ENCODE measurements around the gene TBL1X. TPM values are rescaled to one million over a fixed set of nuclear protein-coding genes. Genes with fewer than 3 reads are reported as not detected.

TBL1X gene
- polyA plus RNA-seq, 3 donors = 4.2 to 11.0 (median 10.9) TPM

DNA sequence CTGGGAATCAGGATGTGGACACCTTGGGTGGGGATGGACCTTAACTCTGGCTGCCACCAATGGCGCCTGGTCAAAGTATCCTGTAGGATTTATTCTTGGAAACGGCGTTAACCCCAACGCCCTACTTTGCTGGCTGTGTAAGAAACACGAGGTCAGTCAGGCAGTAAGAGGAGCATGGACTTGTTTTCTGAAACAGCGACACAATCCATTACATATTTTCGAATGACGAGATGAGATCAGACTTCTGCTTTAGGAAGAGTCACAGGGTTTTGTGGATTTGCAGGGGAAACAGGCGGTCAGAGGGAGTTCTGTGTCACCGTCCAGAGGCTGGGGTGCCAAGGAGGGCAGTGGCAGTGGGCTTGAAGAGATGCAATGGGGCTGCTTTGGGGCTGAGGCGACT lies 92.2 kb downstream of the TBL1X start:
- WGBS, 3 donors = 80 to 84% (median 82%) methylated on average over 11 of the region's 11 CpGs
- no peak overlapping the region for H3K27ac ChIP-seq (ENCODE audit: low read depth, low read length)

GRCh38 chrX:9557521-9557920 lies 92.7 kb downstream of the TBL1X start:
- WGBS, 3 donors = 42 to 94% (median 80%) methylated on average over 5 of the region's 5 CpGs
- H3K27ac ChIP-seq (ENCODE audit: low read depth, low read length) = no peak overlapping the region

GRCh38 chrX:9558615-9559014 lies 93.8 kb downstream of the TBL1X start:
- H3K27ac ChIP-seq (ENCODE audit: low read depth, low read length) = no peak overlapping the region
- 49 to 60% (median 56%) methylated on average over 4 of the region's 4 CpGs for WGBS, 3 donors

- 88 to 99% (median 96%) methylated on average over 9 of the region's 9 CpGs for WGBS, 3 donors
These were observed 95.4 kb downstream of the TBL1X start for GRCh38 chrX:9560219-9560618.

GRCh38 chrX:9561199-9561598 lies 96.3 kb downstream of the TBL1X start:
- no peak overlapping the region for H3K27ac ChIP-seq (ENCODE audit: low read depth, low read length)
- 89 to 97% (median 96%) methylated on average over 5 of the region's 5 CpGs for WGBS, 3 donors

More at GRCh38 chrX:9560219-9560618, 95.4 kb downstream of the TBL1X start:
- no peak overlapping the region for H3K27ac ChIP-seq (ENCODE audit: low read depth, low read length)

DNA sequence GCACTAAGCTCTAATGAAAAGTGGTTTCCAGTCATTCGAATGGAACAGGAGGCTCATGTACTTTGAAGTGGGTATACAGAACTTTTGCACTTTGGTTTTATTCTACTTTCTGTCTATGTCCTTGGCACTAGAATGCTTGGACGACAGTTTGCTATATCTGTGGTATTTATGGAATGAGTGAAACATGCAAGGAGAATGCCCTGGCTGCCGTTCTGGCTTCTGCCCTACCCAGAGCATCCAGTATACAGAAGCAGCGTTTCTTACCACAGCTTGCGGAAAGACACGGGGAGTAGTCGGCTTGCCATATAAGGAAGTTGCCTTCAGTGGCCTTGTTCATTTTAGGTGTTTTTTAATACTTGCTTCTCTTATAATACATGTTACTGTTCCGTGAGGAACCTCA lies 98.0 kb downstream of the TBL1X start:
- no peak overlapping the region for H3K27ac ChIP-seq (ENCODE audit: low read depth, low read length)
- 75 to 79% (median 78%) methylated on average over 8 of the region's 8 CpGs for WGBS, 3 donors

DNA sequence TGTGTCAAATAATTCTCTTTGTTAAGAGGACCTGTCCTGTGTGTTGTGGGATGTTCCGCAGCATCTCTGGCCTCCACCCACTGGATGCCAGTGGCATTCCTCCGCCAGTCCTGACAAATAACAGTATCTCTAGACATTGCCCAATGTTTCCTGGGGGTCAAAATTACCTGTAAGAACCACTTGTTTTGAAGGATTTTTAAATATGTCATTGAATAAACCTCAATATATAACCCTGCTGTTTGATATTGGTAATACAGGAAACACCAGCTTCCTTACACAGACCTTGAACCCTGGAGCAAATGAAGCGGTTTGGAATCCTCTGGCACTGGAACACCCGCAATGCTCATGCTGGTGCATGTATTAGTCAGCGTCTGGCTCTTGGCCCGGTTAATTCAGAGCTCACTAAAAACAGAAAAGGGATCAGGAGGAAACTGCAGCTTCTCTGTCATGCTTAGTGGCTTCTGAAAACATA lies 101.3 kb downstream of the TBL1X start:
- 17 to 36% (median 25%) methylated on average over 6 of the region's 6 CpGs for WGBS, 3 donors
- no peak overlapping the region for H3K27ac ChIP-seq (ENCODE audit: low read depth, low read length)

GRCh38 chrX:9569876-9570301 lies 105.0 kb downstream of the TBL1X start:
- 44 to 80% (median 59%) methylated on average over 10 of the region's 10 CpGs for WGBS, 3 donors
- H3K27ac ChIP-seq (ENCODE audit: low read depth, low read length) = no peak overlapping the region

DNA sequence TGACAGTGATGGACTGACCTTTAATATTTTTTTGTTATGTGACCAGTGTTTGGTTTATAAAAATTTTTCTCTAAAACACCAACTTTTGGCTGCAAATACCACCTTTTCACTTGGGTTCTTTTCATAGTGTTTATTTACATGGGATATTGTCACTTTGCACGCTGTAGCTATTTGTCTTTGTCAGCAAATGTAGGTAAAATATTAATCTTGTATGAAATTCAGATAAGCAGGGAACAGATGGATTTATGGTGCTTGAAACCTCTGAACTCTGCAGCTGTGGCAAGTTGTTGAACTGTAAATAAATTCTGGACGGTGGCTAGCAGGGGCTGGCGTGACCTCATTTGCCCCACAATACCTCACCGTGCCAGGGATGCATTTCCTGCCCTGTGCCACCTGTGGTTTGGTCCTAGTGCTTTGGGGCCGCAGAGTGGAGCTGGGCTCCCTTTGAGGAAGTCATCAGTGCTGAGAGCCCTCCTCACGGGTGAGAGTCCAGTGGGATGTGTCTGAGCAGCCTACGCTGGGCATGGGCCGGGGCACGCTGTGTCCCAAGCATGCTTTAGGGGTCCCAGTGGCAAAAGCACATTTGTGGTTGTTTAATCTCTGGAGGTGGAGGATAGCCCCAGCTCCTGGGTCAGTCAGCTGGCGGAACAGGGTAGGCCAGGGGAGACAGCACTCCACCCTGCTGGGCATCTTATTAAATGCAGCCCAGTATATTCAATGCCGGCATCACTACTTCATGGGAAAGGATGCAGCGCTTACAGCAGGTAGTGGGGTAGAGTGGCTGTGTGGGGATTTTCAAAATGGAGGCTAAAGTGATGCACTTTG lies 108.6 kb downstream of the TBL1X start:
- WGBS, 3 donors = 49 to 75% (median 61%) methylated on average over 12 of the region's 12 CpGs
- no peak overlapping the region for H3K27ac ChIP-seq (ENCODE audit: low read depth, low read length)

- no peak overlapping the region for H3K27ac ChIP-seq (ENCODE audit: low read depth, low read length)
- 93 to 96% (median 94%) methylated on average over 9 of the region's 9 CpGs for WGBS, 3 donors
These were observed 111.2 kb downstream of the TBL1X start for GRCh38 chrX:9576059-9576458.

GRCh38 chrX:9577555-9577954 lies 112.7 kb downstream of the TBL1X start:
- WGBS, 3 donors = 79 to 85% (median 84%) methylated on average over 9 of the region's 9 CpGs

DNA sequence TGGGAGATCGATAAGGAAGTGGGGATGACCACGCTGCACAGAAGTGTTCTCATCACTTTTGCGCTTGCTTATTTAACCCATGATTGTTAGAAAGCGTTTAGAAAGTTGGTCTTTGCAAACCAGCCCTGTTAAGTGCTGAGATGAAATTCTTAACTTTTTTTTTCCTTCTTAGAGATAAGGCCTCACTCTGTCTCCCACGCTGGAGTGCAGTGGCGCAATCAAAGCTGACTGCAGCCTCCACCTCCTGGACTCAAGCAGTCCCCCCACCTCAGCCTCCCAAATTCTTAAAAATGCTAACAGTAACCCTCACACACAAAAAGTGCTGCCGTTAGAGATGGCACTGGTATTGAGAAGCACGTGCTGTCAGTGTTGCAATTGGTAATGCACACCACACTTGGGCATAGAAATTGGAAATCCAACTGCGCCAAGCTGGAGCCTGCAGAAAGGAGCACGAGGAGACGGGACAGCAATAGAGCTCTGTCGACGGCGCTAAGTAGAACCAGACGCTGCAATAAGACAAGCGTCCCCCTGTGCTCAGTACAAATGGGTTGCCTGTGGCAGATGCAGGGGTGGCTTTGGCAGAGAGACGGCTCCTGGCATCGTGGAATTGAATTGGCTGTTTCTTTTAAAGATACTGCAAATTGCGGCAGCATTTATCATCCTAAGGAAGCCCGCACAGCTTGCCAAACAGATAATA lies 113.4 kb downstream of the TBL1X start:
- no peak overlapping the region for H3K27ac ChIP-seq (ENCODE audit: low read depth, low read length)
- WGBS, 3 donors = 80 to 82% (median 81%) methylated on average over 20 of the region's 20 CpGs

More at GRCh38 chrX:9577555-9577954, 112.7 kb downstream of the TBL1X start:
- no peak overlapping the region for H3K27ac ChIP-seq (ENCODE audit: low read depth, low read length)

GRCh38 chrX:9581771-9582385 lies 117.0 kb downstream of the TBL1X start:
- no peak overlapping the region for H3K27ac ChIP-seq (ENCODE audit: low read depth, low read length)
- 52 to 66% (median 66%) methylated on average over 8 of the region's 8 CpGs for WGBS, 3 donors

GRCh38 chrX:9582956-9583355 lies 118.1 kb downstream of the TBL1X start:
- 60 to 94% (median 64%) methylated on average over 3 of the region's 3 CpGs for WGBS, 3 donors
- H3K27ac ChIP-seq (ENCODE audit: low read depth, low read length) = no peak overlapping the region

DNA sequence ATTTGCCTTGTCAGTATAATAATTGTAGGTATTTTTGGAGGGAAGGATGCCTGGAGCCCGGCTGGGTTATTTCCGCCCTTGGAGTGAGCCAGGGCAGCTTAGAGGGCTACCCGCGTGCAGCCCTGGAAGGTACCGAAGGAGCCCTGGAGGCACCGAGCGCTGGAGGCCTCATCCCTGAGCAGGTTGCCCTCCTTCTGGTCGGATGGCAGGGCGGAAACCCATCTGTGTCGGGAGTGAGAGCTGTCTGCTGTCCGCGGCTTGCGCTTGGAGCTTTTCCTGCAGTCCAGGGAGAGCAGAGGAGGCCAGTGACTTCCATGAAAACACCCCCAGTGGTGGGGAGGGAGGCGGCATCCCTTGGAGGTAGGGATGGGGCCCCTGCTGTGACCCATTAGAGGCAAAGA lies 122.1 kb downstream of the TBL1X start:
- H3K27ac ChIP-seq (ENCODE audit: low read depth, low read length) = no peak overlapping the region
- 75 to 87% (median 86%) methylated on average over 5 to 14 of the region's 14 CpGs for WGBS, 3 donors

DNA sequence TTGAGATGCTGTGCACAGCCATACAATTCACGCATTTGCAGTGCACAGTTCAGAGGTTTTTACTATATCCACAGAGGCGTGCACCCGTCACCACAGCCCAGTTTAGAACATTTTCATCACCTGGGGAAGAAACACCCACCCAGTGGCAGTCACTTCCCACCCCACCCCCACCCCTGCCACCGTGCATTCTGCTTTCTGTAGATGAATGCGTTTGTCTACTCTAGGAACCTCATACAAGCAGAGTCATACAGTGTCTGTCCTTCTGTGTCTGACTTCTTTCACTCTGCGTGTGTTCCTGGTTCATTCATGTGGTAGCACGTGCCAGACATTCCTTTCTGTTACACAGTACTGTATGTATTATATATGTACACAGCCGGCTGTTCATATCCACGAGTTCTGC lies 122.8 kb downstream of the TBL1X start:
- H3K27ac ChIP-seq (ENCODE audit: low read depth, low read length) = no peak overlapping the region
- 76 to 92% (median 92%) methylated on average over 9 of the region's 9 CpGs for WGBS, 3 donors

DNA sequence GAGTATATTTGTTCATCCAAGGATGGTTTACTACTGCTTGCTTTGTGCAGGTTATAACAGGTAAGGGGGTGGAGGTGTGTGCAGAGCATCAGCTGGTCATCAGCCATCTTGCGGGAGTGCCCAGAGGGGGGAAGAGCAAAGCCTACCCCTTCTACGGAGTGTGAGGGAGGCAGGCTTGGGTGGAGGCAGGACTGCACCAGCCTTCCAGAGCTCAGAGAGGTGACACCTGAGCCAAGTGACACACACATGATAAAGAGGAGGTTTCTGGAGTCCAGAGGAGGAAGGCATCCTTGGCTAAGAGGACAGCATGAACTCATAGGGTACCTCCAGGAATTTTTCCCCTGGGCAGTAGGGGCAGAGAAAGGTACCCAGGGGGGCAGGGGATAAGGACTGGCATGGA lies 126.6 kb downstream of the TBL1X start:
- WGBS, 3 donors = 80 to 96% (median 94%) methylated on average over 2 of the region's 2 CpGs
- H3K27ac ChIP-seq (ENCODE audit: low read depth, low read length) = no peak overlapping the region

DNA sequence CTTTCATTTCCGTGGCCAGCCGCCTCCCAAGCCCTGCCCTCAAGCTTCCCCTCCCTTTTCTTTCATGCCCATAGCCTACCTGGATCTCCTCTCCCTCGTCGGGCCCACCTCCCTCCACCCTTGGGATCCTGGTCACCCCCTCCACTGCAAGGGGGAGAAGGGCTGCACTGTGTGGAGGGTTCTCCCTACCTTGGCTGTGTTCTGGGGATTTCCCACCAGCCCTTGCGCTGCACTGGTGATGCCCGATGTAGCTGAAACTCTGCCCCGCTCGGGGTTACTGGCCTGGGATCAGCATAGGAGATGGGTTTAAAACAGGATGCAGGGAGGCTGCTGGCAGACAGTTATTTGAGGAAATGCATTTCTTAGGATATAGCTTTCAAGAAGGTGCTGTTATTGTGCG lies 128.9 kb downstream of the TBL1X start:
- H3K27ac ChIP-seq (ENCODE audit: low read depth, low read length) = no peak overlapping the region
- 83 to 95% (median 91%) methylated on average over 8 to 9 of the region's 9 CpGs for WGBS, 3 donors

DNA sequence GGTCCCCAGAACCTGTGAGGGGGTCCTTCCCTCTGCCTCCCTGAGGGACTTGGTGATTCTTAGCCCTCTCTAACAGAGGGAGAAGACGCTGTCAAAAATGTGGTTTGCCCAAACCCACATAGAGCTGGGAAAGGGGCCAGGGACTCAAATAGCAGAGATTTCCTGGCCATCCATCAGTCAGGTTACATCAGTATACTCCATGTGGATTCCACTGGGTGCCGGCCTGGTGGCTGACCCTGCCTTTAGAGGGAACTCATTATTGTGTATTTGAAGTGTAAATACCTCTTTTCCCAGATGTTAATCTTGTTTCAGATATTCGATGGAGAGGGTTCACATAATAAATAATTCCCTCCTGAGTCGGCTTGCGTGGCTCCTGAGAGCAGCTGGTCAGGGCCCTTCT lies 130.3 kb downstream of the TBL1X start:
- H3K27ac ChIP-seq (ENCODE audit: low read depth, low read length) = no peak overlapping the region
- WGBS, 3 donors = 60 to 67% (median 63%) methylated on average over 4 to 5 of the region's 5 CpGs
